SK-N-MC (cell line): ENCODE measurements around the gene CUX1.

ENCODE experiments used
- EZH2 ChIP-seq: fragments of 200-600 bp; sonication (generic); IDR thresholded peaks from one replicate; pipeline ENCODE4 v1.6.1; 2017; ENCODE audit warnings: antibody characterized with exemption
- POLR2AphosphoS5 ChIP-seq: IDR thresholded peaks from 2 replicates; pipeline ENCODE4 v1.6.1; 2012; ENCODE audit warnings: mild to moderate bottlenecking, low read depth, low read length, borderline replicate concordance

- TF ChIP-seq POLR2AphosphoS5, result no peak
- no peak for TF ChIP-seq EZH2
Observed at GRCh38 chr7:102073931-102074880, 256.8 kb downstream of the CUX1 start.
